GM04504 (cell line): Measurements from ENCODE around the gene SKAP2.

Experiments used
- DNase-seq: peaks from one replicate; pipeline ENCODE4 v3.0.0-alpha.2; 2012; ENCODE audit warnings: low read depth

SKAP2 gene

DNA sequence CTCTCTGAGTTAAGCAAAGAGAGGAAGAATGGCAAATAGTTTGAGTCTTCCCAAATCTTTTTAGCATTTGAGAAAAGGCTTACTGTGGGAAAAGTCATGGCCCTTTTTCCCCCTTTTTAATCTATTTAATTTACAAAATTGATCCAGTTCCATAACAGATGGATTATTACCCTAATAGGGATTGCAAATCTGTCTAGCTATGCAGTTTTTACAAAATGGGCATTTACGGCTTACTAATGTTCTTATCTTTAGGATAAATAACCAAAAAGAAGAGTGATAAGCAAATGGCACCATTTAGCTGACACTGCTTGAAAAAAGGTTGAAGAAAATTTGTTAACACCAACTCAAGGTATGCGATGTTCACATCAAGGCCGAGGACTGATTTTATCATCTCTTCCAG is 169.7 kb downstream of the SKAP2 start:
- DNase-seq: no peak

- peak; percentile 14 for DNase-seq
Observed at GRCh38 chr7:26694141-26694540, 170.2 kb downstream of the SKAP2 start.

- DNase-seq: no peak
Observed at GRCh38 chr7:26691886-26692285, 172.5 kb downstream of the SKAP2 start.

GRCh38 chr7:26691406-26691805 is 173.0 kb downstream of the SKAP2 start:
- no peak for DNase-seq

- DNase-seq: no peak
Observed at GRCh38 chr7:26690135-26690805, 174.1 kb downstream of the SKAP2 start.

DNA sequence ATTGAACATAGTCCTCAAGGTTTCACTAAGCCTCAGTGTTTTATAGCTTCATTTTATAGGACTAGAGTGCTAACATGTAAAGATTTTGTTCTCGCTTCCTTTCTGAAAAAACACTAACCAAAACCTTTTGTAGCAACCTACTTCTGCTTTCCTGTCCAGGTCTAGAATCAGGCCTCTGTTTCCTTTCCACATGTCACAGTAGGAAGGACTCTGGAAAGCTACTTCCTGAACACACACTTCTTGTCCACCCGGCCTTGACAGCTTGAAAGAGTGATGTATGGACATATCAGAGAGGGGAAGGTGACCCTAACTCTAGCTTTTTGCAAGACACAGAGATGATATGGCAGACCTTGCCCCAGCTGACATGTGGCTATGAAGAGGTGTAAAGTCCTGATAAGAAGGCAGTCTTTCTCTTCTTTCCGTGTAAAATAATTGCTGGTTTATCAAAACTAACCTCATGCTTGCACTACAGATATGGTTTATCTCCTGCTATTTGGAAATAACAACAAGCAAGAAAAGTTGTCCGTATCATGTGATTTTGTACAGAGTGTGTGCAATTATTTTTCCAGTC is 175.4 kb downstream of the SKAP2 start:
- no peak for DNase-seq

- DNase-seq: no peak
Observed at GRCh38 chr7:26688388-26688787, 176.0 kb downstream of the SKAP2 start.

DNA sequence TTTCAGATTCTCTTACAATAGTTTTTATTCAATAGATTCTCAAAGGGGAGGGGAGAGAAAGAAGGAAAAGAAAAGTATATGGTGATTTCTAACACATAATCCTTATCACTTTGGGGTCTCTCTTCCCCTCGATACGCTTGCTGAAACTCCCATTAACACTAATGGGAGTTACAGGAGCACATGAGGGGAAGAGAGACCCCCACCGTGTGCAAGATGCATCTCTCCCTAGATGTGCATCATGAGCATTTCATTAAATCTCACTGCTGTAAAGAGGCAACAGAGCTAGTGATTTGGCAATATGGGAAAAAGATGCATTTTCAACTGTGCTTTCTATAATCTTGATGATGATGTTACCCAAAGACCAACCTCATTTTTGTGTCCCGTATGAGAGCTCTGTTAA is 177.4 kb downstream of the SKAP2 start:
- no peak for DNase-seq

GRCh38 chr7:26686448-26686981 is 177.9 kb downstream of the SKAP2 start:
- peak; percentile 17 for DNase-seq

DNA sequence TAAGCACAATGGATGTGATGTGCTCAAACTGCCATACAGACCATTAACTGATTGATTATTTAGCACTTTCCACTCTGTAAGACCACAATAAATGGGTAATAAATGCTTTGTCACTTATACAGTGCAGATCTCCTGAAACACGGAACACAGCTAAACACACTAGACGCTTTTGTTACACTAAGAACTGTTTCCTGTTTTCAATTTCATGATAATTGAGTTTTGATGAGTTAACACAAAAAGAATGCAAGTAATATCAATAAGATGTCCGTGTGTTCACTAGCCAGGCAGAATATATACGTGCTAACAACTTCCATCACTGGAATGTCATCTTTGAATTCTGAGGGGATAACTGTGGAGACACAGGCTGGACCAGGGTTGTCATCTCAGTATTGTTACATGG is 178.8 kb downstream of the SKAP2 start:
- no peak for DNase-seq

- DNase-seq: no peak
Observed at GRCh38 chr7:26684447-26684846, 179.9 kb downstream of the SKAP2 start.

DNA sequence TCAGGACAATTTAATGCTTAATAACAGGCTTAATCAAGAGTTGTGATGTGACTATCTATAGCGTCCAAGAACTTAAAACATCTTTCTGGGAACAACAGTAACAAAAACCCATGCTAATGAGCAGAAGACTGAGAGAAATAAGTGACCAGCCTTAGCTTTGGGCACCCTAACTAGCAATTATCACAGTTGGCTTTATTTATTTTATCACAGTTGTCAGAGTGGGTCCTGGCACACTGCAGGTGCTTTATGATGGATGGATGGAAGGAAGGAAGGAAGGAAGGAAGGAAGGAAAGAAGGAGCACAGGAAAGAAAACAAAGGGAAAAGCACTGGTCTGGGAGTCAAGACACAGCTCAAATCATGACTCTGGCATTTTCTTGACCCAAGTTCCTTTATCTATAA is 181.1 kb downstream of the SKAP2 start:
- DNase-seq: no peak

DNA sequence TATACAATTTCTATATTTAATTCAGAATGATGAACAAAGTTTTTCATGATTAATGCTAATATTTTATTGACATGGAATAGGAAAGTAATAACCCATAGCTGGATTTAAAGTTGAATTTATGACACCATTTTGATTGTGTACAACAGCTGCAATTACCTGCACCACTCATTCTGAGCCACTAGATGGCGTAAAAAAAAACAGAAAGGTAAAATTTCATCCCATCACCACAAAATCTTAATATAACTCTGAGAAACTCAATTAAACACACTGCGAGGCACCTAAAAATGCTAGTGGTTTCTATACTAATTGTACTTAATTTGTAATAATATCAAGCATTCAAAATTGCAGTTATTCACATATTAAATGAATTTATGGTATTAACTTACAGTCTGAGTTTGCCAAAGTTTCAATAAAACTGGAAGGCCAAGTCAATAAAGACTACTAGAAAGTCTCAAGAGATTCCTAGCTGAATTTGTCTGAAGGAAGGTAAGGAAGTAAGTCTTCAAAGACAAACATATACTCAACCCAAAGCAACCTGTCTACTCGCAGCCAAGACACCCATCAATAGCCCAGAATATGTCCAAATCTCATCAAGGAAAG is 182.5 kb downstream of the SKAP2 start:
- DNase-seq: no peak

DNA sequence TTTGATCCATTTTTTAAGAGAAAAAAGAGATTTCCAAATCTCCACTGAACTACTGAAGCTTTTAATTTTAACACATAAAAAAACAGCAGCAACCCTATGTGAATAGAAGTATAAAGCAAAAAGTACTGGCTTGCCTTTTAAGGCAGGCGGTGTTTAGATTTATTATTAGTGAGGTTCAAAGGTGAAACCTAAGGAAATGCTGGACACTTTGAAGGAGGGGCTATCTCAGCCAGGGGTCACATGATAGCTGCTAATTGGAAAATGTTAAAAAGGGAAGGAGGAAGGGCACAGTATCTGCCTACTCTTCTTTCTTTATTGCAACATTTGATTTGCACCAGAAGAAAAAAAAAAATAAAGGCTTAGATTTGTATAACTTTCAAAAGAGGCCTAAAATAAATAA is 183.8 kb downstream of the SKAP2 start:
- no peak for DNase-seq

DNA sequence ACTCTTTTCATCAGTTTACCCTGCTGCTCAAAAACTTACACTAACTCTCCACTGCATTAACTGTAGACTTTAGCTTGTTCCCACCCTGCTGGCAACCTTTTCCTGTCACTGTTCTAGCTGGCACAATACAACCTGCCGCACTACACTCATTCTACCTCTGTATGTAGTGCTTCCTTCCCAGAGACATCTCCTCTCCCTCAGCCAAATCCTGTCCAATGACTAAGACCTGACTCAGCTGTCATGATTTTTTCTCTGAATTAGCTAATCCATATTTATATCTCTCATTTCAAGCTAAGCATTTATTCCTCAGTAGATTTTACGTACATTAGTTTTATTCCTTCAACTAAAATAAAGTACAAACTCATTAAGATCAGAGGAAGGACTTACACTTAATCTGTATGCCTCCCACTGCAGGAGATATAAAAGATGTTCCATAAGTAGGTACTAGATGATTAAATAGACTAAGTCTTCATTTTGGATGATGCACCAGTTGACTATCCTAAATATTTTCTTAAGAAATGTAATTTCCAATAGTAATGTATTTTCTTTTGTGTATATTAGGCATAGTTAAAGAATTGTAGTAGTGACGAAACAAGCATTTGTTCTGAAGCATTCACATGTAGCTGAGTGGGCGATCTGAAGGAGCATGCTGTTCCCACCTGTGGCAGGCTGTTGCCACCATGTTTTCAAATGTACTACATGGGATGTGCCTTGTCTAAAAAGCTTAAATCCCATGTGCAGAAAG is 189.1 kb downstream of the SKAP2 start:
- DNase-seq: no peak

- no peak for DNase-seq
Observed at GRCh38 chr7:26673858-26674257, 190.5 kb downstream of the SKAP2 start.

DNA sequence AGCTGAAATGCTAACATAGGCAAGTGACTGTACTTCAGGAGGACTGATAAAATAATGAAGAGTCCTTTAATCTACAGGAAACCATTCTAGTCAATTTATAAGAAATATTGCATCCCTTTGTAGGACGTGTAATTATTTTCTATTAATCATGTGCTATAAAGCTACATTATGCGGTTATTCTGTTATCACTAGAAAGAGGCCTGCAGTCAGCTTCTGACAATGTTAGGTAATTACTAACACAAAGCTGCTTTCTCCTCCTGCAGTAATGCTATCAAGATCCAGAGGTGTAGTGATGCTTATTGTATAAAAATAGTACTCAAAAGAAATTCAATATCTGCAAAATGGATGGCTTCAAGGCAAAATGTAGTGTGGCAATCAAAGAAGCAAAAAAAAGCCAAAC is 191.1 kb downstream of the SKAP2 start:
- DNase-seq: no peak

DNA sequence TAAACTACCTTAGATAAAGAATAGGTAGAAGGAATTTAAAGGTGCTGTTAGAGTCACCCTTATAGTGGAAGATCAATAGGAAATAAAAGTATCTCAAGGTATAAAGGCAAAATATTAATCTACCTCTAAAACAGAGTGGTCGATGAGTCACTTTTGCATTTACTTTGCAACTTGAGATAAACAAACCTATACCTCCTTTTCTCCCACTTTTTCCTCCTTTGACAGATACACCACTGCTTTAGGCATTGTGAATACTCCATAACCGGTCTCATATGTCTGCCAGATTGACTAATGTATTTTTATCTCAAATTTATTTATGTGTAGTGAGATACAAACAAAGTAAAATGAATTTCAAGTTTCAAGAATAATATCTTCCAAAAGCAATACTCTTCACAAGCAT is 193.5 kb downstream of the SKAP2 start:
- no peak for DNase-seq

DNA sequence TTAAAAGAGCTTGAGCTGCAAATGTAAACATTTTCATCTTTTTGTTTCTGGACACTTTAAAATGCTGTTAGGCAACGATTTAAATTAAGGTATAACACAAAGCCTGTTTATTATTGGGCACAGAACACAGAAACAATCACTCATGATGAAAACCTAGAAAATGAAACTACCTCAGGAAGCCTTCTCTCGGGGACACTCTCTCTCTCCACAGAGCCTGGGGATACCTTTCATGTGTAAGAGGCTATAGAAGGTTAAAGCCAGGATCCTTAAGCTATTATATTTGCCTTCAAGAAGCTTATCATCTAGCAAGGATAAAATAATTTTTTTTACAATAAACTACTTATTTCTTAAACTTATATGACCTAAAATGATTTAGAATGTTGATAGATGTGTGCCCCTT is 194.1 kb downstream of the SKAP2 start:
- DNase-seq: no peak

DNA sequence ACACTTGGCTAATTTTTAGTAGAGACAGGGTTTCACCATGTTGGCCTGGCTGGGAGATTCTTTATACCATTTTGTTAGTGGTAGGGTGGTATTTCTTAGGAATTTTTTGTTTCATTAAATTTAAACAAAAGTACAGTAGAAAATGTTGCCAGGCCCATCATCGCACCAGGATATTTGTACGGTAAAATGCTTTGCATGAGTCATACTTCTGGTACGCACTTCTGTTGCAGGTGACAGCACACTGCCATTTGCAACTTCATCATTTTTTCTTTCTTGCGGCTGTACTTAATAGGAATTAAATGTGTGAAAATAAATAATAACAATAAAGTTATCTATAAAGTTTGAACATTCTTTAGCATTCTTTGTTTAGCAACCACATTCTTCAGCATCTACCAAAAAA is 195.6 kb downstream of the SKAP2 start:
- no peak for DNase-seq

- peak; percentile 86 for DNase-seq
Observed at GRCh38 chr7:26667514-26668133, 196.8 kb downstream of the SKAP2 start.

GRCh38 chr7:26664735-26665416 is 199.5 kb downstream of the SKAP2 start:
- DNase-seq: no peak
